ENCODE data around the gene ANKRD34A. TPM values are rescaled to one million over a fixed set of nuclear protein-coding genes. Genes with fewer than 3 reads are reported as not detected.

Gene ANKRD34A
- total and polyA plus RNA-seq, 2 of the 13 experiments (the other 11 are each of a cell fraction or from before 2014, with no cell fraction given) = 0.05 to 0.07 TPM

GRCh38 chr1:145918992-145919939 is 45.1 kb downstream of the ANKRD34A start (continued):
- TF ChIP-seq ZNF280D (CRISPR knock-in tag; IDR thresholded peaks at IDR 0.05) (0 out of 2 replicates have a peak, but pooled peaks have one; percentile 36), POLR2A (IDR thresholded peaks at IDR 0.05; ENCODE audit: insufficient read depth in 1 of 2, low read depth in 2 of 2, low read length in 2 of 2) (peak in 1 of 2 experiments; percentile 26; a peak in 1 of 4 replicates), NR2F6 (IDR thresholded peaks at IDR 0.05) (no peak), NR2F6 (CRISPR knock-in tag; IDR thresholded peaks at IDR 0.05) (peak; percentile 6; the same call in 1 of the 2 replicates), ZNF24 (IDR thresholded peaks at IDR 0.05) (no peak), DRAP1 (CRISPR knock-in tag; IDR thresholded peaks at IDR 0.05) (no peak), AGO1 (IDR thresholded peaks at IDR 0.05; ENCODE audit: low read depth, low read length, poor library complexity, severe bottlenecking) (peak; percentile 4), ZMYM3 (CRISPR knock-in tag; IDR thresholded peaks at IDR 0.05) (peak; percentile 14; the same call in 1 of the 2 replicates), E2F5 (CRISPR knock-in tag; conservative IDR thresholded peaks at IDR 0.05) (0 out of 2 replicates have a peak, but pooled peaks have one; percentile 36), ZNF687 (CRISPR knock-in tag; IDR thresholded peaks at IDR 0.05) (peak; percentile 37; the same call in 1 of the 2 replicates), ZNF781 (CRISPR knock-in tag; IDR thresholded peaks at IDR 0.05; ENCODE audit: borderline replicate concordance, not compliant biosample characterization) (peak; percentile 33), MAX (IDR thresholded peaks at IDR 0.05) (peak; percentile 11; the same call in 1 of the 2 replicates), SRSF1 (optimal IDR thresholded peaks at IDR 0.05; ENCODE audit: low read depth, low read length) (peak; percentile 47), SAP130 (CRISPR knock-in tag; IDR thresholded peaks at IDR 0.05; ENCODE audit: low read depth) (peak; percentile 35), PLSCR1 (CRISPR knock-in tag; IDR thresholded peaks at IDR 0.05; ENCODE audit: borderline replicate concordance) (0 out of 2 replicates have a peak, but pooled peaks have one; percentile 10), ZNF563 (CRISPR knock-in tag; IDR thresholded peaks at IDR 0.05) (no peak), ZNF83 (CRISPR knock-in tag; IDR thresholded peaks at IDR 0.05; ENCODE audit: borderline replicate concordance) (no peak)
